Measurements from ENCODE around the gene IGF2R.

DNA sequence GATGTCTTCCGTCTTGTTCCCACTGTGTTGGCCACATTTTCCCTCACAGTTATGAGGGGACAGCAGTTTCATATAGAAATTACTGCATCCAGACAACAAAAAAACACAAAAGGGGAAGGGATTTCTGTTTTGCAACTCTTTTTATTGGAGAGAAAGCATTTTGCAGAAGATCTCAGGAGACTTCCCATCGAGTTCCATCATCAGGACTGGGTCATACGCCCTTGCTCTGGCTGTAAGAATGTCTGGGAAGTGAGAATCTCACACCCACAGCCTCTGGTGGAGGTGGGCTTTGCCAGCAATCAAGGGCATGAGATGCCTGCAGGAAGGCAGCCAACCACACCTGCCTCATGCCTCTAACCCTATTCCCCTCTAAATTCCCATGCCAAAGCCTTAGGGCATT lies 5.8 kb upstream of the IGF2R start:
- TF ChIP-seq, protein P1, sequence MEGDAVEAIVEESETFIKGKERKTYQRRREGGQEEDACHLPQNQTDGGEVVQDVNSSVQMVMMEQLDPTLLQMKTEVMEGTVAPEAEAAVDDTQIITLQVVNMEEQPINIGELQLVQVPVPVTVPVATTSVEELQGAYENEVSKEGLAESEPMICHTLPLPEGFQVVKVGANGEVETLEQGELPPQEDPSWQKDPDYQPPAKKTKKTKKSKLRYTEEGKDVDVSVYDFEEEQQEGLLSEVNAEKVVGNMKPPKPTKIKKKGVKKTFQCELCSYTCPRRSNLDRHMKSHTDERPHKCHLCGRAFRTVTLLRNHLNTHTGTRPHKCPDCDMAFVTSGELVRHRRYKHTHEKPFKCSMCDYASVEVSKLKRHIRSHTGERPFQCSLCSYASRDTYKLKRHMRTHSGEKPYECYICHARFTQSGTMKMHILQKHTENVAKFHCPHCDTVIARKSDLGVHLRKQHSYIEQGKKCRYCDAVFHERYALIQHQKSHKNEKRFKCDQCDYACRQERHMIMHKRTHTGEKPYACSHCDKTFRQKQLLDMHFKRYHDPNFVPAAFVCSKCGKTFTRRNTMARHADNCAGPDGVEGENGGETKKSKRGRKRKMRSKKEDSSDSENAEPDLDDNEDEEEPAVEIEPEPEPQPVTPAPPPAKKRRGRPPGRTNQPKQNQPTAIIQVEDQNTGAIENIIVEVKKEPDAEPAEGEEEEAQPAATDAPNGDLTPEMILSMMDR (conservative IDR thresholded peaks at IDR 0.05; ENCODE audit: low read depth, low read length), result no peak
- TF ChIP-seq EZH2 (IDR thresholded peaks at IDR 0.05; ENCODE audit: low read length, unreplicated experiment), result no peak
